ENCODE measurements around the gene MBTD1. TPM values are rescaled to one million over a fixed set of nuclear protein-coding genes. Genes with fewer than 3 reads are reported as not detected.

MBTD1 gene
- total RNA-seq, 1 experiment from 2014 or later = 40.6 TPM

DNA sequence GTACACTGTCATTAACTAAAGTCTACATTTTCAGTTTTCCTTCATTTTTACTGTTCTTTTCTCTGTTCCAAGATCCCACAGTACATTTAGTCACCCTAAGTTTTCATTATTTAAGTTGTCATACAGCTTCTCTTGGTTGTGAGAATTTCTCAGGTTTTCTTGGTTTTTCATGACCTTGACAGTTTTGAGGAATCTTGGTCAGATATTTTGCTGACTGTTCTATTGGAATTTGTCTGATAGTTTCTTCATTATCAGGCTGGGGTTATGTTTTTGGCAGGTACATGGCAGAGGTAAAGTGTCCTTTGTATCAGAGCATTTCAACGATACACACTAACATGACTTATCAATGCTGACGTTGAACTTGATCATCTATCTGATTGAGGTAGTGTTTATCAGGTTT lies 19.6 kb downstream of the MBTD1 start (continued):
- TF ChIP-seq, protein P1, sequence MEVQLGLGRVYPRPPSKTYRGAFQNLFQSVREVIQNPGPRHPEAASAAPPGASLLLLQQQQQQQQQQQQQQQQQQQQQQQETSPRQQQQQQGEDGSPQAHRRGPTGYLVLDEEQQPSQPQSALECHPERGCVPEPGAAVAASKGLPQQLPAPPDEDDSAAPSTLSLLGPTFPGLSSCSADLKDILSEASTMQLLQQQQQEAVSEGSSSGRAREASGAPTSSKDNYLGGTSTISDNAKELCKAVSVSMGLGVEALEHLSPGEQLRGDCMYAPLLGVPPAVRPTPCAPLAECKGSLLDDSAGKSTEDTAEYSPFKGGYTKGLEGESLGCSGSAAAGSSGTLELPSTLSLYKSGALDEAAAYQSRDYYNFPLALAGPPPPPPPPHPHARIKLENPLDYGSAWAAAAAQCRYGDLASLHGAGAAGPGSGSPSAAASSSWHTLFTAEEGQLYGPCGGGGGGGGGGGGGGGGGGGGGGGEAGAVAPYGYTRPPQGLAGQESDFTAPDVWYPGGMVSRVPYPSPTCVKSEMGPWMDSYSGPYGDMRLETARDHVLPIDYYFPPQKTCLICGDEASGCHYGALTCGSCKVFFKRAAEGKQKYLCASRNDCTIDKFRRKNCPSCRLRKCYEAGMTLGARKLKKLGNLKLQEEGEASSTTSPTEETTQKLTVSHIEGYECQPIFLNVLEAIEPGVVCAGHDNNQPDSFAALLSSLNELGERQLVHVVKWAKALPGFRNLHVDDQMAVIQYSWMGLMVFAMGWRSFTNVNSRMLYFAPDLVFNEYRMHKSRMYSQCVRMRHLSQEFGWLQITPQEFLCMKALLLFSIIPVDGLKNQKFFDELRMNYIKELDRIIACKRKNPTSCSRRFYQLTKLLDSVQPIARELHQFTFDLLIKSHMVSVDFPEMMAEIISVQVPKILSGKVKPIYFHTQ (CRISPR knock-in tag; IDR thresholded peaks at IDR 0.05) = no peak
- no peak for TF ChIP-seq ELF4 (CRISPR knock-in tag; IDR thresholded peaks at IDR 0.05; ENCODE audit: low read depth)
- TF ChIP-seq, protein P2, sequence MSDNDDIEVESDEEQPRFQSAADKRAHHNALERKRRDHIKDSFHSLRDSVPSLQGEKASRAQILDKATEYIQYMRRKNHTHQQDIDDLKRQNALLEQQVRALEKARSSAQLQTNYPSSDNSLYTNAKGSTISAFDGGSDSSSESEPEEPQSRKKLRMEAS (CRISPR knock-in tag; IDR thresholded peaks at IDR 0.05) = no peak
- no peak for TF ChIP-seq NFE2L1 (CRISPR knock-in tag; IDR thresholded peaks at IDR 0.05)
- no peak for TF ChIP-seq MXD4 (CRISPR knock-in tag; IDR thresholded peaks at IDR 0.05; ENCODE audit: borderline replicate concordance)
- TF ChIP-seq KAT7 (CRISPR knock-in tag; IDR thresholded peaks at IDR 0.05; ENCODE audit: borderline replicate concordance) = no peak

DNA sequence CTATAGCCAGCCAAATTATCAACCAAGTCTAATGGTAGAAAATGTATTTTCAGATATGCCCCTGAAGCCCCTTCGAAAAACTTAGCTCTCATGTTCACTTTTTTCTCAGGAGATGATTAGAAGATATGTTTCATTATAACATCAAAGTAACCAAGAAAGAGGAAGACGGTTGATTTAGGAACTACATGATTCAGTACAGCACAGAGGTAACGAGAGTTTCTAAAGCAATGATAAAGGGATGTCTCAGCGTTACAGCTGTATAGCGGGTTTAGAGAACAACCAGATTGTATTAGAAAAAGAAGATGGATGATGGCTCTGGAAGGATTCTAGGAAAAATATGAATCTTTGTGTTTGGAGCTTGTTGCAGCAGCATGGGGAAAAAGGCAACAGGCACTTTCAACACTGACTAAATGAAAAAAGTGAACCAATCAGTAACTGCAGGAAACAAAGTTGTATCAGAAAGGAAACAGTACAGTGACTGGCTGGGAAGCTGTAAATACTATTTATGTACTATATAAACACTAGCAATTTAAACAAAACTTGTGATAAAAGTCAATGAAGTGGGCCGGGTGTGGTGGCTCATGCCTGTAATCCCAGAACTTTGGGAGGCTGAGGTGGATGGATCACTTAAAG lies 21.5 kb downstream of the MBTD1 start:
- Mint-ChIP-seq H3K4me1 (no peaks in the 10 kb centered on the region), H3K4me3 (no peak overlapping the region), H3K36me3 (no peaks in the 10 kb centered on the region), H3K27ac (peak overlapping the region; percentile 18; the same call in 1 of the 2 replicates), H3K9me3 (no peaks in the 10 kb centered on the region), H3K27me3 (ENCODE audit: low read depth) (no peaks in the 10 kb centered on the region)
- ATAC-seq (no peak), DNase-seq (ENCODE audit: low spot score) (no peak)
- ChIA-PET POLR2A (interaction anchor here (0.5 kb wide), 1 partner anchor 216 kb away, joined by 3 read pairs; no protein-coding TSS in a partner anchor), CTCF (no interaction called here)
- TF ChIP-seq IRF2 (CRISPR knock-in tag; IDR thresholded peaks at IDR 0.05; ENCODE audit: borderline replicate concordance, low read depth) (no peak), ZNF121 (CRISPR knock-in tag; IDR thresholded peaks at IDR 0.05) (no peak), ZNF232 (CRISPR knock-in tag; IDR thresholded peaks at IDR 0.05) (no peak)
- TF ChIP-seq, protein P3, sequence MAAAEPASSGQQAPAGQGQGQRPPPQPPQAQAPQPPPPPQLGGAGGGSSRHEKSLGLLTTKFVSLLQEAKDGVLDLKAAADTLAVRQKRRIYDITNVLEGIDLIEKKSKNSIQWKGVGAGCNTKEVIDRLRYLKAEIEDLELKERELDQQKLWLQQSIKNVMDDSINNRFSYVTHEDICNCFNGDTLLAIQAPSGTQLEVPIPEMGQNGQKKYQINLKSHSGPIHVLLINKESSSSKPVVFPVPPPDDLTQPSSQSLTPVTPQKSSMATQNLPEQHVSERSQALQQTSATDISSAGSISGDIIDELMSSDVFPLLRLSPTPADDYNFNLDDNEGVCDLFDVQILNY (CRISPR knock-in tag; IDR thresholded peaks at IDR 0.05) = no peak
- TF ChIP-seq, protein P4, sequence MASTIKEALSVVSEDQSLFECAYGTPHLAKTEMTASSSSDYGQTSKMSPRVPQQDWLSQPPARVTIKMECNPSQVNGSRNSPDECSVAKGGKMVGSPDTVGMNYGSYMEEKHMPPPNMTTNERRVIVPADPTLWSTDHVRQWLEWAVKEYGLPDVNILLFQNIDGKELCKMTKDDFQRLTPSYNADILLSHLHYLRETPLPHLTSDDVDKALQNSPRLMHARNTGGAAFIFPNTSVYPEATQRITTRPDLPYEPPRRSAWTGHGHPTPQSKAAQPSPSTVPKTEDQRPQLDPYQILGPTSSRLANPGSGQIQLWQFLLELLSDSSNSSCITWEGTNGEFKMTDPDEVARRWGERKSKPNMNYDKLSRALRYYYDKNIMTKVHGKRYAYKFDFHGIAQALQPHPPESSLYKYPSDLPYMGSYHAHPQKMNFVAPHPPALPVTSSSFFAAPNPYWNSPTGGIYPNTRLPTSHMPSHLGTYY (CRISPR knock-in tag; IDR thresholded peaks at IDR 0.05) = no peak
- TF ChIP-seq, protein P5, sequence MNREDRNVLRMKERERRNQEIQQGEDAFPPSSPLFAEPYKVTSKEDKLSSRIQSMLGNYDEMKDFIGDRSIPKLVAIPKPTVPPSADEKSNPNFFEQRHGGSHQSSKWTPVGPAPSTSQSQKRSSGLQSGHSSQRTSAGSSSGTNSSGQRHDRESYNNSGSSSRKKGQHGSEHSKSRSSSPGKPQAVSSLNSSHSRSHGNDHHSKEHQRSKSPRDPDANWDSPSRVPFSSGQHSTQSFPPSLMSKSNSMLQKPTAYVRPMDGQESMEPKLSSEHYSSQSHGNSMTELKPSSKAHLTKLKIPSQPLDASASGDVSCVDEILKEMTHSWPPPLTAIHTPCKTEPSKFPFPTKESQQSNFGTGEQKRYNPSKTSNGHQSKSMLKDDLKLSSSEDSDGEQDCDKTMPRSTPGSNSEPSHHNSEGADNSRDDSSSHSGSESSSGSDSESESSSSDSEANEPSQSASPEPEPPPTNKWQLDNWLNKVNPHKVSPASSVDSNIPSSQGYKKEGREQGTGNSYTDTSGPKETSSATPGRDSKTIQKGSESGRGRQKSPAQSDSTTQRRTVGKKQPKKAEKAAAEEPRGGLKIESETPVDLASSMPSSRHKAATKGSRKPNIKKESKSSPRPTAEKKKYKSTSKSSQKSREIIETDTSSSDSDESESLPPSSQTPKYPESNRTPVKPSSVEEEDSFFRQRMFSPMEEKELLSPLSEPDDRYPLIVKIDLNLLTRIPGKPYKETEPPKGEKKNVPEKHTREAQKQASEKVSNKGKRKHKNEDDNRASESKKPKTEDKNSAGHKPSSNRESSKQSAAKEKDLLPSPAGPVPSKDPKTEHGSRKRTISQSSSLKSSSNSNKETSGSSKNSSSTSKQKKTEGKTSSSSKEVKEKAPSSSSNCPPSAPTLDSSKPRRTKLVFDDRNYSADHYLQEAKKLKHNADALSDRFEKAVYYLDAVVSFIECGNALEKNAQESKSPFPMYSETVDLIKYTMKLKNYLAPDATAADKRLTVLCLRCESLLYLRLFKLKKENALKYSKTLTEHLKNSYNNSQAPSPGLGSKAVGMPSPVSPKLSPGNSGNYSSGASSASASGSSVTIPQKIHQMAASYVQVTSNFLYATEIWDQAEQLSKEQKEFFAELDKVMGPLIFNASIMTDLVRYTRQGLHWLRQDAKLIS (CRISPR knock-in tag; IDR thresholded peaks at IDR 0.05; ENCODE audit: borderline replicate concordance) = no peak

DNA sequence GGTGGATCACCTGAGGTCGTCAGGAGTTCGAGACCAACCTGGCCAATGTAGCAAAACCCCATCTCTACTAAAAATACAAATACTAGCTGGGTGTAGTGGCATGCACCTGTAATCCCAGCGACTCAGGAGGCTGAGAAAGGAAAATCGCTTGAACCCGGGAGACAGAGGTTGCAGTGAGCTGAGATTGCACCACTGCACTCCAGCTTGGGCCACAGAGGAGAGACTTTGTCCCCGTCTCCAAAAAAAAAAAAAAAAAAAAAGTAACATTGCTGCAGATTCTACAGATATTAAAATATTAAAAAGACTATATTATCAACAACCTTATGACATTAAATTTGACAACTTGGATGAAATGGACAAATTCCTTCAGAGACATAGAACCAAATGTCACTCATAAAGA lies 25.7 kb downstream of the MBTD1 start:
- no peak overlapping the region for H3K27ac Mint-ChIP-seq
- H3K4me1 Mint-ChIP-seq = no peaks in the 10 kb centered on the region

More for the DNA sequence above, 25.7 kb downstream of the MBTD1 start:
- TF ChIP-seq KAT7 (CRISPR knock-in tag; IDR thresholded peaks at IDR 0.05; ENCODE audit: borderline replicate concordance) (no peak), OVOL2 (CRISPR knock-in tag; IDR thresholded peaks at IDR 0.05; ENCODE audit: borderline replicate concordance) (no peak)
- Mint-ChIP-seq H3K9me3 (no peaks in the 10 kb centered on the region), H3K36me3 (no peaks in the 10 kb centered on the region), H3K4me3 (no peak overlapping the region), H3K27me3 (ENCODE audit: low read depth) (no peaks in the 10 kb centered on the region)
- POLR2A ChIA-PET = no interaction called here
- ATAC-seq (no peak), DNase-seq (ENCODE audit: low spot score) (no peak)
- CTCF ChIA-PET = interaction anchor here (0.6 kb wide), 1 partner anchor 56 kb away, joined by 3 read pairs; no protein-coding TSS in a partner anchor

Measured in WTC11 (cell line).